ENCODE data around the gene SYNJ2. TPM values are rescaled to one million over a fixed set of nuclear protein-coding genes. Genes with fewer than 3 reads are reported as not detected.

Gene SYNJ2
- total and polyA plus RNA-seq, 2 donors from 2014 or later = 1.7 to 15.8 TPM

- Histone ChIP-seq H3K36me3 (ENCODE audit: control insufficient read depth in 2 of 3, insufficient read depth in 3 of 3, low read length in 3 of 3) (no peaks in the 10 kb centered on the region), H3K27ac (ENCODE audit: low read depth in 2 of 2, low read length in 2 of 2) (peak overlapping the region; percentile 33 to 61), H3K9ac (ENCODE audit: low read length in 3 of 3) (peak overlapping the region in 1 of 3 donors; percentile 15), H3K27me3 (ENCODE audit: control insufficient read depth, insufficient read depth, low read length) (no peaks in the 10 kb centered on the region), H3K4me1 (ENCODE audit: control insufficient read depth in 2 of 3, insufficient read depth in 2 of 3, low read depth in 1 of 3, low read length in 3 of 3) (peaks cover 0 to 12% (median 5%) of the 10 kb centered on the region in 3 donors), H3K9me3 (ENCODE audit: control insufficient read depth in 2 of 3, insufficient read depth in 1 of 3, low read length in 3 of 3) (no peaks in the 10 kb centered on the region), H3K4me3 (ENCODE audit: low read length in 3 of 3) (no peak overlapping the region)
- DNase-seq (peak in 3 of 5 donors; percentile 68 to 90 (median 85)), FAIRE-seq (no peak)
- no peak for TF ChIP-seq CTCF (IDR thresholded peaks at IDR 0.05; ENCODE audit: borderline replicate concordance, extremely low read depth, insufficient read depth)
- intact Hi-C loops (cut with DNase I) = no loop called here
Observed at GRCh38 chr6:158002951-158003853, 21.5 kb downstream of the SYNJ2 start.

GRCh38 chr6:158003910-158004700 is 22.4 kb downstream of the SYNJ2 start:
- no peaks in the 10 kb centered on the region for H3K36me3 ChIP-seq (ENCODE audit: control insufficient read depth in 2 of 3, insufficient read depth in 3 of 3, low read length in 3 of 3)
- H3K4me3 ChIP-seq (ENCODE audit: low read length in 3 of 3) = no peak overlapping the region
- peak overlapping the region; percentile 33 to 61 for H3K27ac ChIP-seq (ENCODE audit: low read depth in 2 of 2, low read length in 2 of 2)
- H3K9me3 ChIP-seq (ENCODE audit: control insufficient read depth in 2 of 3, insufficient read depth in 1 of 3, low read length in 3 of 3) = no peaks in the 10 kb centered on the region
- TF ChIP-seq CTCF (IDR thresholded peaks at IDR 0.05; ENCODE audit: borderline replicate concordance, extremely low read depth, insufficient read depth) = no peak
- H3K4me1 ChIP-seq (ENCODE audit: control insufficient read depth in 2 of 3, insufficient read depth in 2 of 3, low read depth in 1 of 3, low read length in 3 of 3) = peaks cover 0 to 17% (median 13%) of the 10 kb centered on the region in 3 donors
- FAIRE-seq = no peak
- DNase-seq = no peak
- intact Hi-C loops (cut with DNase I) = no loop called here
- no peaks in the 10 kb centered on the region for H3K27me3 ChIP-seq (ENCODE audit: control insufficient read depth, insufficient read depth, low read length)
- peak overlapping the region in 1 of 3 donors; percentile 15 for H3K9ac ChIP-seq (ENCODE audit: low read length in 3 of 3)

DNA sequence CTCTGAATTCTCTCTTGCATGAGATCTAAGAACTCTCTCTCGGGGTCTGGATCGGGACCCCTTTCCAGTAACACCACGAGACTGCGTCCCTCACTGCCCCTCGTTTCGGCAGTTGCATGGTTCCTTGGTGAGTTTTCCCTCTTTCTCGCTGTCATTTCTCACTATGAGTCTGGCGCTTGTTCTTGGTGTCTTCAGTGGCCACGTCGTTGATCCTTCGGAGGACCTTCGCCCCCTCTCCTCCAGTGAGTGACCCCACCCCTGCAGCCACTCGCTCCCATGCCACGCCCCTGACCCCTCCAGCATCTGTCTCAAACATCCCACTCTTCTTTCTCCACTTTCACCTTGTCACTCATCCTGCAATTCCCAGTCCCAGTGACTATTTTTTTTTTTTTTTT is 23.0 kb downstream of the SYNJ2 start:
- peaks cover 0 to 22% (median 15%) of the 10 kb centered on the region in 3 donors for H3K4me1 ChIP-seq (ENCODE audit: control insufficient read depth in 2 of 3, insufficient read depth in 2 of 3, low read depth in 1 of 3, low read length in 3 of 3)
- DNase-seq = no peak
- H3K36me3 ChIP-seq (ENCODE audit: control insufficient read depth in 2 of 3, insufficient read depth in 3 of 3, low read length in 3 of 3) = no peaks in the 10 kb centered on the region
- H3K27ac ChIP-seq (ENCODE audit: low read depth in 2 of 2, low read length in 2 of 2) = no peak overlapping the region
- no peaks in the 10 kb centered on the region for H3K27me3 ChIP-seq (ENCODE audit: control insufficient read depth, insufficient read depth, low read length)
- H3K9ac ChIP-seq (ENCODE audit: low read length in 3 of 3) = no peak overlapping the region
- FAIRE-seq = no peak
- intact Hi-C loops (cut with DNase I) = no loop called here
- no peak for TF ChIP-seq CTCF (IDR thresholded peaks at IDR 0.05; ENCODE audit: borderline replicate concordance, extremely low read depth, insufficient read depth)
- H3K9me3 ChIP-seq (ENCODE audit: control insufficient read depth in 2 of 3, insufficient read depth in 1 of 3, low read length in 3 of 3) = no peaks in the 10 kb centered on the region
- no peak overlapping the region for H3K4me3 ChIP-seq (ENCODE audit: low read length in 3 of 3)

Measured in kidney (tissue), 14 donors.